CD4-positive, alpha-beta memory T cell (primary cell): ENCODE data around the gene SLC7A4. TPM values are rescaled to one million over a fixed set of nuclear protein-coding genes. Genes with fewer than 3 reads are reported as not detected.

Experiments used
- CTCF ChIA-PET: fragments of 350-600 bp; sonication (Branson Sonifier 250); formaldehyde crosslinking; loops from one replicate; lab custom pipeline; 2021; ENCODE audit warnings: inconsistent platforms; ENCODE audit not compliant: partially characterized antibody; lab: Charles Lee
- POLR2A ChIA-PET: fragments of 350-600 bp; sonication (Branson Sonifier 250); formaldehyde crosslinking; loops from one replicate; lab custom pipeline; 2021; ENCODE audit not compliant: partially characterized antibody; lab: Charles Lee
- DNase-seq, 5 donors: peaks; one replicate each; pipeline versions ENCODE4 v3.0.0 to v3.0.0-alpha.2; 2020 to 2022; ENCODE audit warnings: mixed read lengths in 1 of 5
- H3K27ac ChIP-seq: one replicate; pipeline ENCODE4 v1.7.0; 2013; ENCODE audit warnings: low read depth, low read length
- H3K27me3 ChIP-seq: 2 replicates; pipeline ENCODE4 v1.7.0; 2013; ENCODE audit warnings: mild to moderate bottlenecking, low read length, moderate library complexity; ENCODE audit not compliant: insufficient read depth
- H3K36me3 ChIP-seq: 2 replicates; pipeline ENCODE4 v1.7.0; 2013; ENCODE audit warnings: mild to moderate bottlenecking, low read length, moderate library complexity; ENCODE audit not compliant: insufficient read depth
- H3K4me1 ChIP-seq: 2 replicates; pipeline ENCODE4 v1.7.0; 2013; ENCODE audit warnings: mild to moderate bottlenecking, low read length, moderate library complexity; ENCODE audit not compliant: insufficient read depth
- H3K4me3 ChIP-seq, 2 donors: one replicate each; pipeline ENCODE4 v1.7.0; 2013; ENCODE audit warnings: low read length in 2 of 2, mild to moderate bottlenecking in 1 of 2
- H3K9me3 ChIP-seq, 2 donors: one replicate each; pipeline ENCODE4 v1.7.0; 2013; ENCODE audit warnings: low read length in 2 of 2, control low read depth in 1 of 2; ENCODE audit not compliant: control insufficient read depth in 1 of 2
- H3K27ac Mint-ChIP-seq, 7 donors: one replicate each; pipeline ENCODE4 v1.8.0; 2020 to 2021; ENCODE audit warnings: mixed read lengths in 7 of 7, mild to moderate bottlenecking in 6 of 7, inconsistent platforms in 3 of 7, moderate library complexity in 3 of 7
- H3K27me3 Mint-ChIP-seq, 2 donors: one replicate each; pipeline ENCODE4 v1.8.0; 2020 to 2021; ENCODE audit warnings: mixed read lengths in 2 of 2
- H3K36me3 Mint-ChIP-seq, 2 donors: one replicate each; pipeline ENCODE4 v1.8.0; 2020 to 2021; ENCODE audit warnings: mixed read lengths in 2 of 2, inconsistent platforms in 1 of 2, mild to moderate bottlenecking in 1 of 2
- H3K4me1 Mint-ChIP-seq, 4 donors: one replicate each; pipeline ENCODE4 v1.8.0; 2020 to 2021; ENCODE audit warnings: mixed read lengths in 4 of 4, mild to moderate bottlenecking in 1 of 4
- H3K4me3 Mint-ChIP-seq, 8 donors: one replicate each; pipeline ENCODE4 v1.8.0; 2020 to 2021; ENCODE audit warnings: mixed read lengths in 8 of 8, mild to moderate bottlenecking in 7 of 8, moderate library complexity in 6 of 8, inconsistent platforms in 3 of 8
- H3K9me3 Mint-ChIP-seq, 8 donors: one replicate each; pipeline ENCODE4 v1.8.0; 2020 to 2021; ENCODE audit warnings: mixed read lengths in 8 of 8, mild to moderate bottlenecking in 5 of 8, inconsistent platforms in 3 of 8, moderate library complexity in 1 of 8
- intact Hi-C: fragments of 100-400 bp; cut with micrococcal nuclease; formaldehyde crosslinking; loops from one replicate; pipeline ENCODE4 v1.15.1; 2023
- polyA plus RNA-seq, 2 donors: library from polyadenylated mRNA; unstranded; fragments of 300-500 nt; fragmentation: Illumina TruSeq; gene quantifications; one replicate each; pipeline ENCODE4 v1.2.3, GENCODE V29; 2021
- total RNA-seq, 2 experiments: library from RNA; stranded (reverse); gene quantifications; one replicate each; pipeline ENCODE4 v1.2.3, GENCODE V29; 2021

SLC7A4 gene
- total and polyA plus RNA-seq, 4 experiments from 2014 or later, result 0.07 to 0.15 TPM; not detected in 2

DNA sequence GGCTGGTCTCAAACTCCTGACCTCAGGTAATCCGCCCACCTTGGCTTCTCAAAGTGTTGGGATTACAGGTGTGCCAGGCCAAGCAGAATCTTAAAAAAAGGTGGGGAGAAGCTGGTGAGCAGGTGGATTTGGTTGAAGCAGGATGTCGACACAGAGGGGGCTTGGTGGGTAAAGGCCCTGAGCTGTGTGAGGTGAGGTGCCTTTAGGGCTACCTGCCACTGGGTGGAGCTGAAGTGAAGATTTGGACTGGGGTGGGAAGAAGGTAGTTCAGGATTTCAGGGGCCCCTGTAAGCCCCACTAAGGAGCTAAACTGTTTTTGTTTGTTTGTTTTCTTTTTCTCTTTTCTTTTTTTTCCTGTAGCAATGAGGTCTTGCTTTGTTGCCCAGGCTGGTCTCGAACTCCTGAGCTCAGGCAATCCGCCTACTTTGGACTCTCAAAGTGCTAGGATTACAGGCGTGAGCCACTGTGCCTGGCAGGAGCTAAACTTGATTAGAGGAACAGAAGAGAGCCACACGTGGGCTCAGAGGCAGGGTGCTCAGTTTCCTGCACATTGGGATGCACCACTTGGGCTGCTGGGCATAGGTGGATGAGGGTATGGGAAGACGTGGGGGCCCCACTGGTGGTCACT is 11.4 kb downstream of the SLC7A4 start:
- Mint-ChIP-seq H3K4me1 (peaks cover 7 to 20% (median 12%) of the 10 kb centered on the region in 4 donors), H3K9me3 (peaks cover 0 to 2% (median 0%) of the 10 kb centered on the region in 8 donors), H3K27ac (peak overlapping the region in 2 of 7 donors; percentile 18 to 50), H3K36me3 (no peaks in the 10 kb centered on the region), H3K4me3 (peak overlapping the region in 1 of 8 donors; percentile 21), H3K27me3 (no peaks in the 10 kb centered on the region)
- ChIA-PET POLR2A (no interaction called here), CTCF (interaction anchor here (0.8 kb wide), 1 partner anchor 15 kb away, joined by 3 read pairs; no protein-coding TSS in a partner anchor)
- Histone ChIP-seq H3K36me3 (no peaks in the 10 kb centered on the region), H3K27ac (no peak overlapping the region), H3K4me1 (peaks cover 12% of the 10 kb centered on the region), H3K27me3 (no peaks in the 10 kb centered on the region), H3K4me3 (no peak overlapping the region), H3K9me3 (no peaks in the 10 kb centered on the region)
- intact Hi-C loops, result no loop called here
- no peak for DNase-seq

- ChIA-PET POLR2A (no interaction called here), CTCF (no interaction called here)
- no peaks in the 10 kb centered on the region for H3K27me3 ChIP-seq
- no peaks in the 10 kb centered on the region for H3K36me3 Mint-ChIP-seq
- peaks cover 23% of the 10 kb centered on the region for H3K4me1 ChIP-seq
- no peak for DNase-seq
- H3K27ac Mint-ChIP-seq, result peak overlapping the region in 1 of 7 donors; percentile 81
- no peaks in the 10 kb centered on the region for H3K36me3 ChIP-seq
- intact Hi-C loops, result no loop called here
- no peak overlapping the region for H3K27ac ChIP-seq
- peak overlapping the region in 1 of 8 donors; percentile 41 for H3K4me3 Mint-ChIP-seq
- H3K9me3 Mint-ChIP-seq, result peaks cover 0 to 2% (median 0%) of the 10 kb centered on the region in 8 donors
- no peak overlapping the region for H3K4me3 ChIP-seq
- peaks cover 14 to 32% (median 21%) of the 10 kb centered on the region in 4 donors for H3K4me1 Mint-ChIP-seq
- no peaks in the 10 kb centered on the region for H3K9me3 ChIP-seq
- H3K27me3 Mint-ChIP-seq, result no peaks in the 10 kb centered on the region
Observed at GRCh38 chr22:21018314-21018713, 14.0 kb downstream of the SLC7A4 start.

GRCh38 chr22:21016644-21017420 is 15.5 kb downstream of the SLC7A4 start:
- H3K9me3 ChIP-seq, result no peaks in the 10 kb centered on the region
- no peak for DNase-seq
- H3K27me3 ChIP-seq, result no peaks in the 10 kb centered on the region
- no peaks in the 10 kb centered on the region for H3K36me3 ChIP-seq
- intact Hi-C loops, result no loop called here
- H3K4me3 ChIP-seq, result no peak overlapping the region
- Mint-ChIP-seq H3K4me1 (peaks cover 14 to 36% (median 23%) of the 10 kb centered on the region in 4 donors), H3K27ac (peak overlapping the region in 6 of 7 donors; percentile 62 to 87 (median 72)), H3K9me3 (peaks cover 0 to 2% (median 0%) of the 10 kb centered on the region in 8 donors), H3K4me3 (peak overlapping the region in 5 of 8 donors; percentile 8 to 63 (median 29)), H3K27me3 (no peaks in the 10 kb centered on the region), H3K36me3 (no peaks in the 10 kb centered on the region)
- CTCF ChIA-PET, result no interaction called here
- peaks cover 23% of the 10 kb centered on the region for H3K4me1 ChIP-seq
- no peak overlapping the region for H3K27ac ChIP-seq
- POLR2A ChIA-PET, result no interaction called here

- peaks cover 23% of the 10 kb centered on the region for H3K4me1 ChIP-seq
- H3K27ac Mint-ChIP-seq, result peak overlapping the region in 5 of 7 donors; percentile 53 to 99 (median 97)
- no peak overlapping the region for H3K27ac ChIP-seq
- no peaks in the 10 kb centered on the region for H3K36me3 ChIP-seq
- H3K27me3 ChIP-seq, result no peaks in the 10 kb centered on the region
- no peak for DNase-seq
- no peaks in the 10 kb centered on the region for H3K27me3 Mint-ChIP-seq
- H3K9me3 Mint-ChIP-seq, result peaks cover 0 to 2% (median 0%) of the 10 kb centered on the region in 8 donors
- H3K9me3 ChIP-seq, result no peaks in the 10 kb centered on the region
- peak overlapping the region in 6 of 8 donors; percentile 13 to 91 (median 33) for H3K4me3 Mint-ChIP-seq
- peaks cover 14 to 36% (median 23%) of the 10 kb centered on the region in 4 donors for H3K4me1 Mint-ChIP-seq
- intact Hi-C loops, result no loop called here
- H3K4me3 ChIP-seq, result no peak overlapping the region
- POLR2A ChIA-PET, result interaction anchor here (4.5 kb wide), 1 partner anchor 13 kb away, joined by 48 read pairs; the partner anchor contains the start of gene THAP7
- H3K36me3 Mint-ChIP-seq, result no peaks in the 10 kb centered on the region
- CTCF ChIA-PET, result interaction anchor here (1.3 to 1.4 kb wide), 2 partner anchors 10 to 34 kb away, joined by 3 to 4 read pairs; partner anchors contain the start of gene LZTR1
Observed at GRCh38 chr22:21015466-21016006, 16.8 kb downstream of the SLC7A4 start.

- Histone ChIP-seq H3K4me3 (peak within 1 kb of the TSS; percentile 51 to 55), H3K4me1 (peaks cover 23% of the 10 kb centered on the region), H3K27ac (peak within 1 kb of the TSS; percentile 61), H3K36me3 (no peaks in the 10 kb centered on the region), H3K9me3 (no peaks in the 10 kb centered on the region), H3K27me3 (no peaks in the 10 kb centered on the region)
- ChIA-PET POLR2A (interaction anchor here (4.5 kb wide), 1 partner anchor 13 kb away, joined by 48 read pairs; the partner anchor contains the start of gene THAP7), CTCF (interaction anchor here (1.3 to 1.4 kb wide), 2 partner anchors 10 to 33 kb away, joined by 3 to 4 read pairs; partner anchors contain the start of gene LZTR1)
- Mint-ChIP-seq H3K4me1 (peaks cover 14 to 36% (median 23%) of the 10 kb centered on the region in 4 donors), H3K27ac (peak within 1 kb of the TSS; percentile 86 to 99 (median 97)), H3K9me3 (peaks cover 0 to 2% (median 0%) of the 10 kb centered on the region in 8 donors), H3K36me3 (no peaks in the 10 kb centered on the region), H3K4me3 (peak within 1 kb of the TSS; percentile 78 to 93 (median 88)), H3K27me3 (no peaks in the 10 kb centered on the region)
- intact Hi-C loops, result no loop called here
- DNase-seq, result no peak
Observed at GRCh38 chr22:21014726-21015465, 17.5 kb downstream of the SLC7A4 start, which contains the start of gene P2RX6. Gene P2RX6, plus strand, starts transcription at chr22:21015165. Its CDS starts 10 bp downstream, at chr22:21015175.

DNA sequence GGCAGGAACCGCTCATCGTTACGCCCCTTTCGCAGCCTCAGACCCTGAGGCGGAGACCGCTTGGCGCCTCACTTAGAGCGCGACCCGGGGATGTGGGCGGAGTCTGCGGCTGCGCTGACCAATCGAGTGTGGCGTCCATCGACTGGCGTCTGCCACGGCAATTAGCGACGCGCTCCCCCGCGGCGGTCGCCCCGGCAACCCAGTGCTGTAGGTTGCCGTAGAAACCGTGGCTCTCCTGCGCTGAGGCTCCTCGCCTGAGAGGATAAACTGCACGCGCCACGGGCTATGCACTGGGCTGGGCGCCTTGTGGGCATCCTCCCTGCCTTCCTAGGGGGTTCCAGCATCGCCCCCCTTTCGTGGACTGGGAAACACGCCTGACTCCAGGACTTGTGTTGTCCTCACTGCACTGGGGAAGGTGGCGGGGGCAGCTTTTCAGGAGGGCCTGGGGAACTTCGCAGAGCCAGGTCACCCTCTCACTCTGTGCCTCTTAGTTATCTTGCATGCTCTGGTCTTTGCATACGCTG is 18.1 kb downstream of the SLC7A4 start:
- peaks cover 16 to 36% (median 23%) of the 10 kb centered on the region in 4 donors for H3K4me1 Mint-ChIP-seq
- Histone ChIP-seq H3K27me3 (no peaks in the 10 kb centered on the region), H3K9me3 (no peaks in the 10 kb centered on the region), H3K36me3 (no peaks in the 10 kb centered on the region), H3K4me1 (peaks cover 23% of the 10 kb centered on the region), H3K27ac (peak overlapping the region; percentile 61), H3K4me3 (peak overlapping the region; percentile 51 to 55)
- intact Hi-C loops, result no loop called here
- DNase-seq, result peak; percentile 79 to 88 (median 84)
- no peaks in the 10 kb centered on the region for H3K36me3 Mint-ChIP-seq
- ChIA-PET CTCF (interaction anchor here (1.3 to 2.2 kb wide), 3 partner anchors 11 to 33 kb away, joined by 3 to 5 read pairs (median 4); partner anchors contain the start of gene LZTR1), POLR2A (interaction anchor here (4.5 kb wide), 1 partner anchor 12 kb away, joined by 48 read pairs; the partner anchor contains the start of gene THAP7)
- H3K27me3 Mint-ChIP-seq, result no peaks in the 10 kb centered on the region
- H3K9me3 Mint-ChIP-seq, result peaks cover 0 to 2% (median 0%) of the 10 kb centered on the region in 8 donors
- H3K27ac Mint-ChIP-seq, result peak overlapping the region; percentile 86 to 99 (median 97)
- peak overlapping the region; percentile 78 to 93 (median 88) for H3K4me3 Mint-ChIP-seq
